Measurements from ENCODE around the gene LYZ.

- no peak for TF ChIP-seq CTCF (conservative IDR thresholded peaks at IDR 0.05 in 1 of 2, IDR thresholded peaks at IDR 0.05 in 1 of 2; ENCODE audit: low read depth in 1 of 2, low read length in 2 of 2)
- TF ChIP-seq EZH2 (IDR thresholded peaks at IDR 0.05; ENCODE audit: low read length, missing control alignments), result no peak
Measured at GRCh38 chr12:69324797-69325466, 23.2 kb upstream of the LYZ start.
